CD4-positive, alpha-beta T cell treated with Interleukin-17A for 4 hours (primary cell): ENCODE measurements around the gene PI3.
"Not testable (repeated sequence)": the region's sequence is repeated elsewhere in the genome, so short reads cannot be mapped to it uniquely, and the experiment has no call there.

Experiments used
- DNase-seq: peaks from one replicate; pipeline ENCODE4 v3.0.0-alpha.2; 2020; ENCODE audit warnings: mixed read lengths

PI3 gene

DNA sequence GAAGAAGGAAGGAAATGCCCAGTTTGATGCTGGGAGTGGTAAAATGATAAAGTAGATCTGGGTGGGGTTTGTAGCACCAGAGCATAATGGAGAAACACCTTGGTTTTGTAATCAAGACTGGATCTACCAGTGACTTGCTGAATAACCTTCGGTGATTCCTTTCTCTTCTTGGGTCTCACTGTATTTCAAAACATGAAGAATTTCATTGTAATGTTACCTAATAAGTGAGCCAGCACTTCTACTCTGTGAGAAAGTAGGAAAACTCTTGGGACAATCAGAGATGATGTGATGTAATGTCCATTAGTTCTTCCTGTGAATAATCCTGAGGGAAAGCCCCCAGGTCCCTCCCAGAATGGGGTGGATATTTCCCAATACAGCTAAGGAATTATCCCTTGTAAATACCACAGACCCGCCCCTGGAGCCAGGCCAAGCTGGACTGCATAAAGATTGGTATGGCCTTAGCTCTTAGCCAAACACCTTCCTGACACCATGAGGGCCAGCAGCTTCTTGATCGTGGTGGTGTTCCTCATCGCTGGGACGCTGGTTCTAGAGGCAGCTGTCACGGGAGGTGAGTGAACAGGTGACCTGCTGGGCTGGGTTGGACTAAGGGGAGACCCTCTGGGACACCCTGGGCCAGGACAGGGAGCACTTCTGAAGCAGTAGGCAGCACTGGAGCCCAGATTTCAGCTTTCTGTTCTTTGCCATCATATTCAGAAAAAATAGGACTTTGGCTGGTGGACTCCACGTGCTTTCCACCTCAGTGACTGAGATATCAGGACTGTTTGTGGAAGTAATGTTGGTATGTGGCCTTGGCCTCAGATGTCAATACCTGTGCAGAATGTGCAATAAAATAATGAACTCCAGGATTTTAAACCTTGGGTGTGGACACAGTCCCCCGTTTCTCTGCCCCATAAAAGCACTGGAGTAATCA is at the start of gene PI3:
TSS of gene PI3 (plus strand) at position 469 of the 931 bp plus-strand sequence. CDS start at position 490, 21 bp downstream.
- no peak for DNase-seq

DNA sequence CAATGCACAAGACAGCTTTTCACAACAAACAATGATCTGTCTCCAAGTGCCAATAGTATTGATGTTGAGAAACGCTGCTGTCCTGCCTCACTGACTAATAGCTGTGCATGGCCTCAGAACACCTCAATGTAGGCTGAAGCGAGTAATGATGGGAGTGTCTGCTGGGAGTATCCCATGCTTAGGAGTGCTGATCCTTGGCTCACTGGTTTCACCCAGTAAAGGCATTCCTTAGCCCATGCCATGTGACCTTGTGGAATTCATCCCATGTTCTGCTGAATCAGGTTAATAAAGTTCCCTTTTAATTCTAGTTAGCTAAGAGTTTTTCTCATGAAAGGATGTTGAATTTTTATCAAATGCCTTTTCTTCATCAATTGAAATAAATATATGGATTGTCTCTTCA is 46.6 kb upstream of the PI3 start:
- DNase-seq = no peak

- no peak for DNase-seq
Observed at GRCh38 chr20:45136911-45137310, 37.8 kb upstream of the PI3 start.

- DNase-seq = peak; percentile 45
Observed at GRCh38 chr20:45138561-45139300, 36.0 kb upstream of the PI3 start.

DNA sequence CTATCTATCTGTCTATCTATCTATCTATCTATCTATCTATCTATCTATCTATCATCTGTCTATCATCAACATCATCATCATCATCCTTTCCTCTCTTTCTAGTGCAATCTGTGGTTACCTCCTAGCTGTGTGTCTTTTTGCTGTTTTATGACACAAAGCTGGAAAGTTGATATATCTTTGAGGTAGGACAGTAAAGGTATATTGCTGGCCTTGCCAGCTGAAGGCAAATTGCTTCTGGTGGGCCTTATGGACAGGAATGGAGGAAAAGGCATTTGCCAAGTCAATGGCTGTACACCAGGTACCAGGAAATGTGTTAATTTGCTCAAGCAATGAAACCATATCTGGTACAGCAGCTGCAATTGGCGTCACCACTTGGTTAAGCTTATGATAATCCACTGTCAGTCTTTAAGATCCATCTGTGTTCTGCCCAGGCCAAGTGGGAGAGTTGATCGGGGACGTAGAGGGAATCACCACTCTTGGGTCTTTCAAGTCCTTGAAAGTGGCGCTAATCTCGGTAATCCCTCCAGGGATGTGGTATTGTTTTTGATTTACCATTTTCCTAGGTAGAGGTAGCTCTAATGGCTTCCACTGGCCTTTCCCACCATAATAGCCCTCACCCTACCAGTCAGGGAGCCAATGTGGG is 34.8 kb upstream of the PI3 start:
- DNase-seq = not testable (repeated sequence)

- DNase-seq = no peak
Observed at GRCh38 chr20:45140836-45141235, 33.9 kb upstream of the PI3 start.

DNA sequence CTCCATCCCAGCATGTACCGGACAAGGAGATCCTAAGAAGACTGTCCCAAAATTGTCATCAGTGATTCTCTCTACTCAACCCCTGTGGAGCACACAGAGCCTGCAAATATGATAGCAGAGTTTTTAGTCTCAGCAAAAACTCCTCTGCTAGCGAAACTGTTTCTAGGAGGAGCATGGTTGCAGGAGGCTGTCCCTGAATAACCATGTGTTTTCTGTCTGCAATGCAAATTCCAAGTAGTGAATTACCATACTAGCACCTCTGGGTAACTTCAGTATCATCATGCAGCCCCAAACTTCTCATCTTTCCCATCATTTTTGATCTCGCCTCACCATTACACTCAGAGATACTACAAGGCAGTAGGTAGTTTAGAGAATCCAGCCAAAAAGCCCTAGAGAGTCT is 25.6 kb upstream of the PI3 start:
- DNase-seq = no peak

GRCh38 chr20:45152405-45152804 is 22.3 kb upstream of the PI3 start:
- no peak for DNase-seq

GRCh38 chr20:45153147-45153546 is 21.6 kb upstream of the PI3 start:
- no peak for DNase-seq

DNA sequence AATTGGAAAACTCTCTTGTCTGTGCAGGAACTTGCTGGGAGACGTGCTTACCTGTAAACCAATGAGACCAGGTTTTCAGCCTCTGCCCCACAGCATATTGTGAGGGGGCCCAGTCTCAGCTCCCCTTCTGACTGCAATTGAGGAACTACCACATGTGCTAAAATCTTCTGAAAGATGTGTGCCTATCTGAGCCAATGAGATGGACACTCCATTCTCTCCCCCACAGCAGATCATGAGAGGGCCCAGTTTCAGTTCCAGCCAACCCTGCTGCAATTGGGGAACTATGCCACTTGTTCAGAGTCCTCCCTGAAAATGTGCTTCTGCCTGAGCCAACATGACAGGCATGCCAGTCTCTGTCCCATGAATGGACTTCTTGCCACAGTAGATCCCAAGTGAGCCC is 20.9 kb upstream of the PI3 start:
- DNase-seq = no peak

GRCh38 chr20:45154183-45154582 is 20.5 kb upstream of the PI3 start:
- DNase-seq = no peak

DNA sequence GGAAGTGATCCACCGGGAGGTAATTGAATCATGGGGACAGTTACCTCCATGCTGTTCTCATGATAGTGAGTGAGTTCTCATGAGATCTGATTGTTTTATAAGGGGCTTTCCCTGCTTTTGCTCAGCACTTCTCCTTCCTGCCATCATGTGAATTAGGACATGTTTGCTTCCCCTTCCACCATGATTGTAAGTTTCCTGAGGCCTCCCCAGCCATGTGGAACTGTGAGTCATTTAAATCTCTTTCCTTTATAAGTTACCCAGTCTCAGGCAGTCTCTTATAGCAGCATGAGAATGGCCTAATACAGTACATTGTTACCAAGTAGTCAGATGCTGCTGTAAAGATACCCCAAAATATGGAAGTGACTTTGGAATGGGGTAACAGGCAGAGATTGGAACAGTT is 19.9 kb upstream of the PI3 start:
- DNase-seq = not testable (repeated sequence)

- DNase-seq = no peak
Observed at GRCh38 chr20:45156713-45157112, 18.0 kb upstream of the PI3 start.

GRCh38 chr20:45157962-45158361 is 16.7 kb upstream of the PI3 start:
- no peak for DNase-seq

DNA sequence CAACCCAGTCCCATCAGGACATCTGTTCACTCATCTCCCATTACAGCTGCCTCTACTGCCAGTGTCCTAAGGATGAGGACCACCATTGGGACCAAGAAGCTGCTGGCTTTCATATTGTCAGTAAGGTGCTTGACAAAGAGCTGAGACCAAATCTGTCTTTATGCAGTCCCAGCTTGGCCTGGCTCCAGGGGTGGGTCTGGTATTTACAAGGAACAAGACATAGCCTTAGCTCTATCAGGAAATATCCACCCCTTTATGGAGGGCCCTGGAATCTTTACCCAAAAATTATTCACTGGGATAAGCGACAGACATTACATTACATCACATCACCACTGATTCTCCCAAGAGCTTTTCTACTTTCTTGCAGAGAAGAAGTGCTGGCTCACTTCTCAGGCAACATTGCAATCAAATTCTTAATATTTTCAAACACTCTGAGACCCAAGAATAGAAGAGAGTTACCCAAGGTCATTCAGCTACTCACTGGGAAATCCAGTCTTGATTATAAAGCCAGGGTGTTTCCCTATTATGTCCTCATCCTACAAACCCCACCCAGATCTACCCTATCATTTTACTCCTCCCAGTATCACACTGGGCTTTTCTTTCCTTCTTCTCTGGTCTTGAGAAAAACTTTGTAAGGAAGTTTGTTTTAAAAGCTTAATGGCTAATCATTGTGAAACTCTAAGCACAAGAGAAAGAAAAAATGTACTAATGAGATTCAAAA is 11.5 kb upstream of the PI3 start:
- DNase-seq = no peak

- no peak for DNase-seq
Observed at GRCh38 chr20:45164906-45165305, 9.8 kb upstream of the PI3 start.

DNA sequence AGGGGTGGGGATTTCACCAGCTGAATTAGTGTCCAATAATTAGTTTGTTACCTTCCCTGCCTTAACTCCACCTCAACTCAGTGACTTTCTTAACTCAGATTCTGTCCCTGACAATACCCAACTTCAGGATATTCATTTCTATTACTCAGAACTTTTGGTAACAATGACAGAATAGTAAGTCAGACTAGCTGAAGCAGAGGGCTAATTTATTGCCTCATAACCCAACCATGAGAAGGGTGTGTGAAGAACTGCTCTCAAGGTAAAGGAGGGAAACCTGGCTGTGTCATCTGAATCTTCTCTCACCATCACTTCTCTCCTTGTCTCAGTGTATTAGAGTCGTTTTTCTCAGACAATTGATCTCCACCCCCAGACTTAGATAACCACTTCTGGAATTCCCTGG is 1.2 kb upstream of the PI3 start:
- DNase-seq = no peak

DNA sequence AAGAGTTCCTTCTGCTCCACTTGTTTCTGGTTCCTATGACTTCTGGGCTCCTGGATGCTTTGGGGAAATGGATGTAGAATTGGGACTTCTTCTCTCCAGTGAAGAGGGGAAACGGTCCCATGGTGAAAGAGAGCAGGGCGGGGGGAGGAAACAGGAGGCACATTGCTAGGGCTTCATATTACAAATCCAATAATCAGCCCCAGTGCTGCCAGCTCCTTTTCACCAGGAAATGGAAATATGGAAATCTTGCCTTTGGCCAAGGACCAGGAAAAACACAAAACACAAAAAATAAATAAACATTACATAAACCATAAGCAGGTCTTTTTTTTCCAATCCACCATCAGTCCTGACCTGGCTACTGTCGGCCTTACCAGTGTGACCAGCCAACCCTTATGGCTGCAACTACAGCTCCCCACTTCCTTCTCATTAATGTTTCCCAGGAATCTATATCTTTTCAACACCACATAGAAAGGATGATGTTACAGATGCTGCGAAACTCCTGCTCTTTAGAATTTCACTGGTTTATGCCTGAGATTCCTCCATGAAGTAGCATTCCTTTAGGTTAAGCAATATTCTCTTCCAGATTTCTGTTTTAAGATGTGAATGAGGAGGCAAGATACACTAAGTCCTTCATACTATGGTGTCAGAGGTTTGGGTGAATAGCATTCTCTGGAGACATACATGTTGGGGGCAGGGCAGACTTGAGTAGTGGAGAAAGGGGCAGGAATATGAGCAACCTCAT is 2.0 kb downstream of the PI3 start:
- no peak for DNase-seq

GRCh38 chr20:45179166-45179565 is 4.5 kb downstream of the PI3 start:
- no peak for DNase-seq

DNA sequence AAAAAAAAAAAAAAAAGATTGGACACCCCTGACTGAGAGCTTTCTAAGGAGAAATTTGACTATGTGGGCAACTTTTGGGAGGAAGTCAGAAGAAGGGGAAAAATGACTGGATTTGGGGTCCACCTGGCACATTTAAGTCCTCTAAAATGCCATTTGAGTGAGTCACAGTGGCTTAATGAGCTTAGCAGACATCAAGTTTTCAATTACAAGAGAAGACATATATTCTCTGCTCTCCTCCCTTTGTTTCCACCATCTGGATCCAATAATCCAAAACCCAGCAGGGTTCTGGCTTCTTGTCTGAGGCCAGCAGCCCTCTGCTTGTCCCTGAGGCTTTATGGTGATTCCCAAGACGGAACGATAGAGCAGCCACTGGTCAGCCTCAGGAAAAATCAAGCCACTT is 6.9 kb downstream of the PI3 start:
- no peak for DNase-seq

DNA sequence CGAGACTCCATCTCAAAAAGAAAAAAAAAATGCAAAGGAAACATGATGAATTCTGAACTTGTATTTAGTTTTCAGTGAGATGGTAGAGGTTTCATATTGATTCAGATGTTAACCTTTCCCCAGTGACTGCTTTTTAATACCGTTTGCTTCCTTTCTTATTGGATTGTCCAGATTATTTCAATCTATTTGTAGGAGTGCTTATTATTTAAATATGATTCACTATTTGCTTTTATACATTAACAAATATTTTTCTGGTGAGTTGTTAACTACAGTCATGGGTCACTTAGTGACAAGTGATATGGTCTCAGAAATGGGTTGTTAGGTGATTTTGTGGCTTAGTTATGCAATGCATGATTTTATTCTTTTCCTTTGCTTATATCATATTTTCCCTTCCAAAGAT is 8.4 kb downstream of the PI3 start:
- DNase-seq = no peak

- no peak for DNase-seq
Observed at GRCh38 chr20:45187693-45188092, 13.0 kb downstream of the PI3 start.
